Chondrocyte (in vitro differentiated cells): ENCODE results near the gene ACOXL. TPM values are rescaled to one million over a fixed set of nuclear protein-coding genes. Genes with fewer than 3 reads are reported as not detected.

Source experiments
- DNase-seq: peaks from one replicate; pipeline ENCODE4 v3.0.0; 2021; ENCODE audit warnings: mixed read lengths, low spot score
- H3K27ac Mint-ChIP-seq: one replicate; pipeline ENCODE4 v1.8.0; 2021; ENCODE audit warnings: mild to moderate bottlenecking, moderate library complexity, mixed read lengths; ENCODE audit not compliant: unreplicated experiment
- H3K27me3 Mint-ChIP-seq: 2 replicates; pipeline ENCODE4 v1.8.0; 2021; ENCODE audit warnings: low read depth, mixed read lengths
- H3K36me3 Mint-ChIP-seq: 2 replicates; pipeline ENCODE4 v1.8.0; 2021; ENCODE audit warnings: low read depth, mixed read lengths
- H3K4me1 Mint-ChIP-seq: 2 replicates; pipeline ENCODE4 v1.8.0; 2021; ENCODE audit warnings: low read depth, mild to moderate bottlenecking, mixed read lengths
- H3K4me3 Mint-ChIP-seq: one replicate; pipeline ENCODE4 v1.8.0; 2021; ENCODE audit warnings: mild to moderate bottlenecking, moderate library complexity, mixed read lengths; ENCODE audit not compliant: unreplicated experiment
- H3K9me3 Mint-ChIP-seq: 2 replicates; pipeline ENCODE4 v1.8.0; 2021; ENCODE audit warnings: low read depth, mixed read lengths
- CTCF ChIP-seq: fragments of 200-600 bp; sonication (generic); IDR thresholded peaks from 2 replicates; pipeline ENCODE4 v1.5.0; 2021; ENCODE audit warnings: antibody characterized with exemption, mild to moderate bottlenecking, moderate library complexity
- total RNA-seq: library from RNA; stranded (reverse); gene quantifications from 3 replicates; pipeline ENCODE4 v1.2.1, GENCODE V29; 2021

The ACOXL gene
- total RNA-seq, 1 donor from 2014 or later = not detected

DNA sequence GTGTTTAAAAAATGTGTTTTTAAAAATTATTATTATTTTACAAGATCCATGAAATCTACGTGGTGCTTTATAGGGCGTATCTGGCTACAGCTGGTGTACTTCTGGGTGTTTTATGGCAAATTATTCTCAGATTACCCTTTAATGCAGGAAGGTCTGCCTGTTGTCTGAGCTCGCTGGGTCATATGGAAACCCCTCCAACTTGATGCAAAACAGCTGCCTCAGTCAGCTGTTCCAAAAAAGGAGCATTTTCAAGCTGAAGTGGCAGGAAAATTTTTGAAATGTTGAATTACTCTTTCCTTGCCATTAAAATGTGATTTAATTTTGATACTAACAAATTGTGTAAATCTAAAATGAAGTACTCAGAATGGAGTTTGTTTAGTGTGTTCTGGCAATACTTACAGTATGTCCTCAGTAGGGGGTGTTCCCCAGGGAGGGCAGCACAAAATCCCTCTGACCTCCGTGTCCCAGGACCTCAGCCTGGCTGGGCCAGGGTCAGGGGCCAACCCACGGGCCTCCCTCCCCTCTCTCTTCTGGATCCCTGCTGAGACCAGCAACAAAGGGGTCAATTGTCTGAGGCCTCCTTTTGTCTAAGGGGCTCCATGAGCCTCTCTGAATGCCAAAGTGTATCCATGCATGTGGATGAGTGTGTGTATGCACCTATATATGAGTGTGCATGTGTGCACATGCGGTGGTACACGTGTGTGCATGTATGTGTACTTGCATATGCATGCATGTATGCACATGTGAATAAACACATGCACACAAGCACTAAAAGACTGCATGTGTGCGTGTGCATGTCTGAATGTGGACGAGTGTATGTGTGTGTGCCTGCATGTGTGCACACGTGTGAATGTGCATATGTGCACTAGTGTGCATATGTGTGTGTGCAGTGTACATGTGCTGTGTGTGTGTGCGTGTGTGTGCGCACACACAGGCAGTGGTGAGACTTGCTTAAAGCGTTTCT, 105.4 kb downstream of the ACOXL start:
- Mint-ChIP-seq H3K36me3 (no peaks in the 10 kb centered on the region), H3K4me3 (no peak overlapping the region), H3K4me1 (no peaks in the 10 kb centered on the region), H3K27me3 (peaks cover 30% of the 10 kb centered on the region), H3K9me3 (no peaks in the 10 kb centered on the region), H3K27ac (no peak overlapping the region)
- TF ChIP-seq CTCF = no peak
- DNase-seq = no peak

- Mint-ChIP-seq H3K9me3 (no peaks in the 10 kb centered on the region), H3K4me3 (no peak overlapping the region), H3K27me3 (peaks cover 31% of the 10 kb centered on the region), H3K27ac (no peak overlapping the region), H3K36me3 (no peaks in the 10 kb centered on the region), H3K4me1 (no peaks in the 10 kb centered on the region)
- no peak for TF ChIP-seq CTCF
- DNase-seq = no peak
Observed at GRCh38 chr2:110838657-110839384, 106.4 kb downstream of the ACOXL start.

- Mint-ChIP-seq H3K9me3 (no peaks in the 10 kb centered on the region), H3K4me1 (no peaks in the 10 kb centered on the region), H3K27me3 (peaks cover 31% of the 10 kb centered on the region), H3K36me3 (no peaks in the 10 kb centered on the region), H3K27ac (no peak overlapping the region), H3K4me3 (no peak overlapping the region)
- DNase-seq = no peak
- no peak for TF ChIP-seq CTCF
Observed at GRCh38 chr2:110840508-110840907, 108.1 kb downstream of the ACOXL start.

GRCh38 chr2:110842048-110842447, 109.7 kb downstream of the ACOXL start:
- Mint-ChIP-seq H3K27me3 (peaks cover 30% of the 10 kb centered on the region), H3K36me3 (no peaks in the 10 kb centered on the region), H3K4me1 (no peaks in the 10 kb centered on the region), H3K9me3 (no peaks in the 10 kb centered on the region), H3K27ac (no peak overlapping the region), H3K4me3 (no peak overlapping the region)
- no peak for TF ChIP-seq CTCF
- DNase-seq = no peak

GRCh38 chr2:110843496-110843895, 111.1 kb downstream of the ACOXL start:
- H3K36me3 Mint-ChIP-seq = no peaks in the 10 kb centered on the region
- no peaks in the 10 kb centered on the region for H3K9me3 Mint-ChIP-seq
- no peak overlapping the region for H3K27ac Mint-ChIP-seq
- no peaks in the 10 kb centered on the region for H3K4me1 Mint-ChIP-seq
- DNase-seq = no peak
- H3K4me3 Mint-ChIP-seq = no peak overlapping the region
- H3K27me3 Mint-ChIP-seq = peaks cover 31% of the 10 kb centered on the region
- no peak for TF ChIP-seq CTCF
